NCI-H1417 treated with DMSO at 0.1 percent for 48 hours (cell line): Measurements from ENCODE around the gene ABCG4.
"Not testable (repeated sequence)": the region's sequence is repeated elsewhere in the genome, so short reads cannot be mapped to it uniquely, and the experiment has no call there.

Source experiments
- DNase-seq: peaks from one replicate; lab custom pipeline; 2025; lab: John Stamatoyannopoulos, UW

ABCG4 gene

GRCh38 chr11:119149018-119149785 is at the start of gene ABCG4:
TSS of gene ABCG4 (plus strand) at chr11:119149052. CDS start at chr11:119149966, 914 bp downstream.
- DNase-seq: no peak

- DNase-seq: no peak
Measured at GRCh38 chr11:119099711-119100110, 49.1 kb upstream of the ABCG4 start.

- DNase-seq: no peak
Measured at GRCh38 chr11:119100246-119100970, 48.4 kb upstream of the ABCG4 start.

GRCh38 chr11:119100994-119101758 is 47.7 kb upstream of the ABCG4 start:
- DNase-seq: no peak

GRCh38 chr11:119101759-119102423 is 47.0 kb upstream of the ABCG4 start, which contains the start of gene DPAGT1:
TSS of gene DPAGT1 (minus strand) at chr11:119101853. CDS start at chr11:119101655, 198 bp downstream.
- peak; percentile 84 for DNase-seq

GRCh38 chr11:119103161-119103664 is 45.6 kb upstream of the ABCG4 start:
- not testable (repeated sequence) for DNase-seq

- no peak for DNase-seq
Measured at GRCh38 chr11:119103793-119104192, 45.1 kb upstream of the ABCG4 start.

GRCh38 chr11:119106564-119107537 is 42.0 kb upstream of the ABCG4 start, which contains the start of gene C2CD2L:
TSS of gene C2CD2L (plus strand) at chr11:119107344. CDS start at chr11:119107742, 398 bp downstream.
- peak; percentile 37 for DNase-seq

GRCh38 chr11:119107538-119108145 is 41.2 kb upstream of the ABCG4 start:
- DNase-seq: no peak

- DNase-seq: peak; percentile 28
Measured at GRCh38 chr11:119108146-119108856, 40.6 kb upstream of the ABCG4 start.

- DNase-seq: no peak
Measured at GRCh38 chr11:119108857-119109221, 40.0 kb upstream of the ABCG4 start.

GRCh38 chr11:119109843-119110242 is 39.0 kb upstream of the ABCG4 start:
- no peak for DNase-seq

GRCh38 chr11:119110439-119110838 is 38.4 kb upstream of the ABCG4 start:
- DNase-seq: no peak

- DNase-seq: no peak
Measured at GRCh38 chr11:119111361-119111925, 37.4 kb upstream of the ABCG4 start.

GRCh38 chr11:119112314-119113020 is 36.4 kb upstream of the ABCG4 start:
- DNase-seq: no peak

GRCh38 chr11:119113716-119114115 is 35.1 kb upstream of the ABCG4 start:
- no peak for DNase-seq

- no peak for DNase-seq
Measured at GRCh38 chr11:119114351-119114750, 34.5 kb upstream of the ABCG4 start.
